Psoas muscle (tissue), 8 donors: ENCODE data around the gene LYSMD4. TPM values are rescaled to one million over a fixed set of nuclear protein-coding genes. Genes with fewer than 3 reads are reported as not detected.
A peak's percentile ranks its signal among the peaks of the same experiment; 100 is the strongest.

ENCODE experiments used
- ATAC-seq, 4 donors: fragments of 200-7000 bp; cut with Tn5 transposase; one replicate each; pipeline ENCODE4 v1.9.1; 2020; ENCODE audit warnings: moderate library complexity in 3 of 4, mild to moderate bottlenecking in 2 of 4
- DNase-seq, 2 donors: peaks; one replicate each; pipeline ENCODE4 v3.0.0-alpha.2; 2020
- H3K27ac ChIP-seq: fragments of 200-600 bp; one replicate; pipeline ENCODE4 v1.8.0; 2022
- H3K27me3 ChIP-seq, 3 donors: fragments of 200-600 bp in 1 of 3; one replicate each; pipeline versions ENCODE4 v1.6.1 to v1.8.0; 2013 to 2022; ENCODE audit warnings: low read length in 2 of 3, mild to moderate bottlenecking in 2 of 3, moderate library complexity in 1 of 3; ENCODE audit not compliant: insufficient read depth in 3 of 3
- H3K36me3 ChIP-seq, 2 donors: fragments of 200-600 bp in 1 of 2; one replicate each; pipeline versions ENCODE4 v1.6.1 to v1.8.0; 2013 to 2022; ENCODE audit warnings: low read depth in 1 of 2, mild to moderate bottlenecking in 1 of 2, moderate library complexity in 1 of 2; ENCODE audit not compliant: insufficient read depth in 1 of 2
- H3K4me1 ChIP-seq: fragments of 200-600 bp; one replicate; pipeline ENCODE4 v1.8.0; 2022
- H3K4me3 ChIP-seq: fragments of 200-600 bp; one replicate; pipeline ENCODE4 v1.8.0; 2022; ENCODE audit warnings: mild to moderate bottlenecking
- H3K9me3 ChIP-seq: fragments of 200-600 bp; one replicate; pipeline ENCODE4 v1.8.0; 2022
- WGBS, 3 donors: extraction: QIAGEN DNeasy Blood & Tissue Kit; methylation state at CpG; one replicate each; pipeline versions ENCODE4 v1.1.6 to v1.1.7; 2013; 5-methylcytosine and 5-hydroxymethylcytosine counted together
- intact Hi-C, 2 donors: fragments of 100-400 bp; cut with DNase I; formaldehyde crosslinking; loops; one replicate each; pipeline versions ENCODE4 v1.11.0 to v1.14.2; 2022
- polyA plus RNA-seq, 3 donors: library from polyadenylated mRNA; stranded (reverse); fragments of 200-250 nt; gene quantifications; one replicate each; pipeline ENCODE4 v1.2.3, GENCODE V29; 2013
- total RNA-seq, 4 donors: library from RNA; stranded (reverse); fragmentation: NEBNext Ultra II Directional in 2 of 4; extraction: Animal tissue kit (Norgen Biotek cat#: 25700) in 2 of 4; gene quantifications; one replicate each; pipeline versions ENCODE4 v1.2.1 to v1.2.4, GENCODE V29; 2021 to 2023
- TF ChIP-seq, protein P1 (sequence below): fragments of 200-600 bp; IDR thresholded peaks from one replicate; pipeline ENCODE4 v1.8.0; 2022; ENCODE audit warnings: antibody characterized with exemption
- donor health status: healthy with polysubstance abuse.
- donor health status: DM: no; HTN: no; CAD: no; lungs with moderate emphysema.
- donor health status: Bipolar disorder and iron deficiency.
- donor health status: healthy.
- donor health status: DM: yes; HTN: yes; CAD: no.
- donor health status: DM: no; HTN: no; CAD: no.
- donor health status: DM: no; HTN: no; CAD: no.
- donor health status: DM: yes; HTN: yes; CAD: no.

The LYSMD4 gene
- total and polyA plus RNA-seq, 7 donors: 3.6 to 13.5 (median 7.3) TPM

DNA sequence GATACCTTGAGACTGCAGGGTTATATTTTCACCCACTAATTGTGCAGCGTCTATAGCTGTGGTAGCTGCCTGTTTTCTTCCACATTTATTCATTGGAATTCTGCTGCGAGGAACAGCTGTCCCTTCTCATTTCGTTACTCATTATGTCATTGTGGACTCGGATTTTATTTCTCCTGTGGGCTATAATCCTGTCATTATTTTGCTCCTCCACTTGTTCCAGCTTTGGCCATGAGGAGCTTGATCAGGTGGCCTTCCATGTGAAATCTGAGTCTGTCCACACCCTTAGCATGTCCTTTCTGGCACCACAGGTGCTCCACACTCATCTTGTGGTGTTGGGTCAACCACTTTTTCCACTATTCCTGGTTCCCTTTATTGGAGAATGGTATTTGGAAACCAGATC, 14.8 kb downstream of the LYSMD4 start:
- H3K9me3 ChIP-seq: no peaks in the 10 kb centered on the region
- intact Hi-C loops: no loop called here
- ATAC-seq: peak; percentile 76 to 82 (median 77)
- peaks cover 47% of the 10 kb centered on the region for H3K4me1 ChIP-seq
- H3K4me3 ChIP-seq: no peak overlapping the region
- H3K36me3 ChIP-seq: peaks cover 0 to 22% of the 10 kb centered on the region in 2 donors
- 17 to 28% (median 26%) methylated on average over 4 of the region's 4 CpGs for WGBS, 3 donors
- TF ChIP-seq, protein P1, sequence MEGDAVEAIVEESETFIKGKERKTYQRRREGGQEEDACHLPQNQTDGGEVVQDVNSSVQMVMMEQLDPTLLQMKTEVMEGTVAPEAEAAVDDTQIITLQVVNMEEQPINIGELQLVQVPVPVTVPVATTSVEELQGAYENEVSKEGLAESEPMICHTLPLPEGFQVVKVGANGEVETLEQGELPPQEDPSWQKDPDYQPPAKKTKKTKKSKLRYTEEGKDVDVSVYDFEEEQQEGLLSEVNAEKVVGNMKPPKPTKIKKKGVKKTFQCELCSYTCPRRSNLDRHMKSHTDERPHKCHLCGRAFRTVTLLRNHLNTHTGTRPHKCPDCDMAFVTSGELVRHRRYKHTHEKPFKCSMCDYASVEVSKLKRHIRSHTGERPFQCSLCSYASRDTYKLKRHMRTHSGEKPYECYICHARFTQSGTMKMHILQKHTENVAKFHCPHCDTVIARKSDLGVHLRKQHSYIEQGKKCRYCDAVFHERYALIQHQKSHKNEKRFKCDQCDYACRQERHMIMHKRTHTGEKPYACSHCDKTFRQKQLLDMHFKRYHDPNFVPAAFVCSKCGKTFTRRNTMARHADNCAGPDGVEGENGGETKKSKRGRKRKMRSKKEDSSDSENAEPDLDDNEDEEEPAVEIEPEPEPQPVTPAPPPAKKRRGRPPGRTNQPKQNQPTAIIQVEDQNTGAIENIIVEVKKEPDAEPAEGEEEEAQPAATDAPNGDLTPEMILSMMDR: no peak
- no peak for DNase-seq
- H3K27me3 ChIP-seq: no peaks in the 10 kb centered on the region
- peak overlapping the region; percentile 75 for H3K27ac ChIP-seq

DNA sequence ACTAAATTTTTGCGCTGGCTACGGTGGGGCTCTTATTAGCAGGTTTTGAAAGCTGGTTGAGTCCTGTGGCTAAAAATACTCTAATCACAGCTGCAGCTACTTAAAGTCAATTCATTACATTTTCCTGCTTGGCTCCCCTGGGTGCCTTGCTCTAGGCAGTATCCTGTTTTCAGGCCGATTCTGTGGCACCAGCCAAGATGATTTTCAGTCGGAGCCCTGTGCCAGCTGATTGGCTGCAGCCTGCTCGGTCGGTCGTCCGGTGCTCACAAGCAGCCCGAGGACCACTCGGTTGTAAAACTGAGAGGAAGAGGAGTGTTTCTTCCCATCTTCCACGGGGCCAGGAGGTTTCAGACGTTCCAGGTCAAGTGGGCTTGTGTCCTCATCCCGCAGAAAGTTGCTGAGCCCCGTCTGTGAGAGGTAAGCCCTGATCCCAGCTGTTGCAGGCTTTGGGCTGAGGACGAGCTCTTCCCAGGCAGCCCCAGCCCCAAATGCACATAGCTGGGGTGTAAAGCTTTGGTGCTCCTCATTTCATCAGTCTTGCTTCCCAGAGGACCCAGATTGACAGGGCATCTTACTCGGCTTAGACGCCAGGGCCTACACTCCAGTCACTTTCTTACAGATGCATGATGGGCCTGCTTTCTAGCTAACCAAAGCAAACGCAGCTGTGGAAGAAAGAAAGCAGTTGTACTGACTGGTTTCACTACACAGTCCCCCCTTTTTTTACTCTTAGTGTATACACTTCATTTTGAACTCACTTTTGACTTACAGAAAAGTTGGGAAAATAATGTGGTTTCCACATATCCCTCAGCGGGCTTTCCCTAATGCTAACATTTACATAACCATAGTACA, 15.9 kb downstream of the LYSMD4 start:
- Histone ChIP-seq H3K9me3 (no peaks in the 10 kb centered on the region), H3K4me3 (no peak overlapping the region), H3K36me3 (peaks cover 0 to 32% of the 10 kb centered on the region in 2 donors), H3K27ac (peak overlapping the region; percentile 75), H3K4me1 (peaks cover 47% of the 10 kb centered on the region), H3K27me3 (no peaks in the 10 kb centered on the region)
- 17 to 27% (median 21%) methylated on average over 19 of the region's 19 CpGs for WGBS, 3 donors
- TF ChIP-seq, protein P1: no peak
- ATAC-seq: peak; percentile 10 to 60 (median 28)
- intact Hi-C loops: no loop called here
- peak in 1 of 2 donors; percentile 70 for DNase-seq

DNA sequence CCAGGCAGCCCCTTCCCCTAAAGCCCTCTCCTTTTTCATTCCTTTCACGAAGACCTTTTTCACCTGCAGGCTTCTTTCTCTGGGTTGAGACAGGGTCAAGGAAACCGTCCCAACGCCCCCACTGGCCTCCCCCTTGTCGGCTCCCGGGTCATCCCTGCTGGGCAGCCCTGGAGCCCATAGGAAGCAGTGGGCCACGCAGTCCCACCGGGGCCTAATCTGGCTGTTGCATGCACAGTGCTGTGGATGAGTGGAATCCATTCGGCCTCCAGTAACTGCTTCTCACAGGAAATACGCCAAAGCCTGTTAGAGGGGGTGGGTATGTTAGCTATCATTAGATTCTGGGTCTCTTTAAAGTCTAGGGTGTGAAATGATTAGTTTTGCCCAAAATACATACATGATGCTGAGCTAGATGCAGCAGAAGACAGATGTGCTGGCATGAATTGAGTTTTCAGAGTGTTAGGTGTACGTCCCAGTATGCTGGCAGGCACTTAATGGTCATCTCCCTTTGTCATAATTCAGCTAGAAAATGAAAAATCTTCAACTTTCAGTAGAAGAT, 16.6 kb downstream of the LYSMD4 start:
- Histone ChIP-seq H3K9me3 (no peaks in the 10 kb centered on the region), H3K27ac (peak overlapping the region; percentile 75), H3K4me3 (no peak overlapping the region), H3K27me3 (no peaks in the 10 kb centered on the region), H3K4me1 (peaks cover 50% of the 10 kb centered on the region), H3K36me3 (peaks cover 0 to 40% of the 10 kb centered on the region in 2 donors)
- ATAC-seq (peak in 1 of 4 donors; percentile 2), DNase-seq (no peak)
- TF ChIP-seq, protein P1: no peak
- intact Hi-C loops: no loop called here
- 48 to 50% (median 49%) methylated on average over 10 of the region's 10 CpGs for WGBS, 3 donors

DNA sequence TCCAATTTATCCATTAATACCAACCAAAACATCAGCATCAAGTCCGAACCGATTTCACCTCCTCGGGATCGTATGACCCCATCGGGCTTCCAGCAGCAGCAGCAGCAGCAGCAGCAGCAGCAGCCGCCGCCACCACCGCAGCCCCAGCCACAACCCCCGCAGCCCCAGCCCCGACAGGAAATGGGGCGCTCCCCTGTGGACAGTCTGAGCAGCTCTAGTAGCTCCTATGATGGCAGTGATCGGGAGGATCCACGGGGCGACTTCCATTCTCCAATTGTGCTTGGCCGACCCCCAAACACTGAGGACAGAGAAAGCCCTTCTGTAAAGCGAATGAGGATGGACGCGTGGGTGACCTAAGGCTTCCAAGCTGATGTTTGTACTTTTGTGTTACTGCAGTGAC, 20.8 kb downstream of the LYSMD4 start:
- DNase-seq (no peak), ATAC-seq (no peak)
- no peaks in the 10 kb centered on the region for H3K27me3 ChIP-seq
- H3K4me3 ChIP-seq: no peak overlapping the region
- WGBS, 3 donors: 74 to 83% (median 81%) methylated on average over 18 of the region's 18 CpGs
- intact Hi-C loops: no loop called here
- peaks cover 3 to 56% of the 10 kb centered on the region in 2 donors for H3K36me3 ChIP-seq
- H3K9me3 ChIP-seq: no peaks in the 10 kb centered on the region
- peaks cover 57% of the 10 kb centered on the region for H3K4me1 ChIP-seq
- TF ChIP-seq, protein P1: no peak
- no peak overlapping the region for H3K27ac ChIP-seq
